Astrocyte (in vitro differentiated cells and primary cell): Measurements from ENCODE around the gene TXNDC15.

Experiments
- CTCF ChIP-seq: IDR thresholded peaks from 2 replicates; pipeline ENCODE4 v1.5.1; 2011; ENCODE audit warnings: low read depth, mild to moderate bottlenecking, inconsistent platforms, low read length, moderate library complexity; ENCODE audit not compliant: insufficient read depth
- EZH2 ChIP-seq: IDR thresholded peaks from 2 replicates; pipeline ENCODE4 v1.6.1; 2012; ENCODE audit warnings: mild to moderate bottlenecking, low read length, inconsistent platforms; ENCODE audit not compliant: insufficient read depth

DNA sequence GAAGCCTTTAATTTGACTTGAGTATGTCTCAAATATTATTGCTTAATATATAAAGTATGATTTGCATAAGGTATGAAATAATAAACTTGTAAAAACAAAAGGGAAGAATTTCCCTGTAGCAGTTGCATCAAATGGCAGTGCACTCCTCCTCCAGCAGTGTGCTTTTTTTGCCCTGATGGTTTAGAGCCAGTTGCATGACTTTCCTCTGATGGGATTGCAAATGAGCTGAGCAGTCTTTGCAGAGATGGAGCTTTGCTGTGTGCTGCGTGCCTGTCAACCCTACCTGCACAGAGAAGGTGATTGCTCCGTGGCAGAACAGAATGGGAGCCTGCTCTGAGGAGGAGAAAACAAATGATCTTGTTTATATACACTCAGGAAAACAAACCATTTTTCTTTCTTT lies 70.9 kb downstream of the TXNDC15 start:
- TF ChIP-seq CTCF (no peak), EZH2 (no peak)
